Tibial artery (tissue), 4 donors: Measurements from ENCODE around the gene TTC12.

Experiments used
- DNase-seq, 2 donors: peaks; one replicate each; pipeline ENCODE4 v3.0.0-alpha.2; 2019
- H3K27ac ChIP-seq, 2 donors: fragments of 200-600 bp; sonication (generic) in 1 of 2; 1 replicate in 1 of 2; 2 replicates in 1 of 2; pipeline ENCODE4 v1.5.1; 2018 to 2019; ENCODE audit warnings: mild to moderate bottlenecking in 1 of 2
- H3K27me3 ChIP-seq, 2 donors: fragments of 200-600 bp; sonication (generic) in 1 of 2; one replicate each; pipeline versions ENCODE4 v1.5.1 to v1.6.0; 2016 to 2019
- H3K36me3 ChIP-seq, 3 donors: fragments of 200-600 bp; sonication (generic) in 2 of 3; one replicate each; pipeline ENCODE4 v1.5.1; 2016 to 2019; ENCODE audit warnings: mild to moderate bottlenecking in 2 of 3
- H3K4me1 ChIP-seq, 4 donors: fragments of 200-600 bp; sonication (generic) in 2 of 4; 1 replicate in 3 of 4; 2 replicates in 1 of 4; pipeline ENCODE4 v1.5.1; 2016 to 2019
- H3K4me3 ChIP-seq, 2 donors: fragments of 200-600 bp; sonication (generic) in 1 of 2; 1 replicate in 1 of 2; 2 replicates in 1 of 2; pipeline ENCODE4 v1.5.1; 2018 to 2019; ENCODE audit warnings: mild to moderate bottlenecking in 2 of 2
- H3K9me3 ChIP-seq, 3 donors: fragments of 200-600 bp; sonication (generic) in 1 of 3; one replicate each; pipeline ENCODE4 v1.5.1; 2016 to 2019
- intact Hi-C: fragments of 100-400 bp; cut with DNase I; formaldehyde crosslinking; loops from one replicate; pipeline ENCODE4 v1.15.0; 2023; ENCODE audit warnings: low total_unique reads
- TF ChIP-seq, protein P1 (sequence below), 2 experiments: fragments of 200-600 bp in 1 of 2; fragments of 450-650 bp in 1 of 2; IDR thresholded peaks; one replicate each; pipeline ENCODE4 v1.5.1; 2017 to 2019; ENCODE audit warnings: antibody characterized with exemption in 2 of 2, mild to moderate bottlenecking in 1 of 2, moderate library complexity in 1 of 2

Gene TTC12

DNA sequence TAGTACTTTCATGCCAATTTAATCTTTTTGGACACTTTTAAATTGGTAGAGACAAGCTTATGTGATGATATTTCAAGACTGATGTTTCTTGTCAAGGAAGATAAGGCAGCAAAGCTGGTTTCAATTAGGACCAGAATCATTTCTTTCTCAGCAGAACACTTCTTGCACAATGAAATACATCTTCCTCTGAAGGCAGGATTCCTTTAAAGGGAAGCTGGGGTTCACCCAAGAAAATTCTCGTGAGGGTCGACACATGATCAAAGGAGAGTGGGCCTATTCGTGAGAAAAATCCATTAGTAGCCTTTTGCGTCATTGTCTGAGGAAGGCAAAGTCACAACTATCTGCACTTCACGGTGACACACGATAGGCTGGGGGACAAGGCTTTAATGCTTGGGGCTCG lies 17.6 kb downstream of the TTC12 start:
- H3K9me3 ChIP-seq, result peaks cover 0 to 3% (median 0%) of the 10 kb centered on the region in 3 donors
- no peaks in the 10 kb centered on the region for H3K4me1 ChIP-seq
- TF ChIP-seq, protein P1, sequence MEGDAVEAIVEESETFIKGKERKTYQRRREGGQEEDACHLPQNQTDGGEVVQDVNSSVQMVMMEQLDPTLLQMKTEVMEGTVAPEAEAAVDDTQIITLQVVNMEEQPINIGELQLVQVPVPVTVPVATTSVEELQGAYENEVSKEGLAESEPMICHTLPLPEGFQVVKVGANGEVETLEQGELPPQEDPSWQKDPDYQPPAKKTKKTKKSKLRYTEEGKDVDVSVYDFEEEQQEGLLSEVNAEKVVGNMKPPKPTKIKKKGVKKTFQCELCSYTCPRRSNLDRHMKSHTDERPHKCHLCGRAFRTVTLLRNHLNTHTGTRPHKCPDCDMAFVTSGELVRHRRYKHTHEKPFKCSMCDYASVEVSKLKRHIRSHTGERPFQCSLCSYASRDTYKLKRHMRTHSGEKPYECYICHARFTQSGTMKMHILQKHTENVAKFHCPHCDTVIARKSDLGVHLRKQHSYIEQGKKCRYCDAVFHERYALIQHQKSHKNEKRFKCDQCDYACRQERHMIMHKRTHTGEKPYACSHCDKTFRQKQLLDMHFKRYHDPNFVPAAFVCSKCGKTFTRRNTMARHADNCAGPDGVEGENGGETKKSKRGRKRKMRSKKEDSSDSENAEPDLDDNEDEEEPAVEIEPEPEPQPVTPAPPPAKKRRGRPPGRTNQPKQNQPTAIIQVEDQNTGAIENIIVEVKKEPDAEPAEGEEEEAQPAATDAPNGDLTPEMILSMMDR (IDR thresholded peaks at IDR 0.05), result no peak
- H3K36me3 ChIP-seq, result peaks cover 28 to 90% (median 53%) of the 10 kb centered on the region in 3 donors
- no peak overlapping the region for H3K4me3 ChIP-seq
- intact Hi-C loops, result no loop called here
- no peaks in the 10 kb centered on the region for H3K27me3 ChIP-seq
- no peak overlapping the region for H3K27ac ChIP-seq
- no peak for DNase-seq

DNA sequence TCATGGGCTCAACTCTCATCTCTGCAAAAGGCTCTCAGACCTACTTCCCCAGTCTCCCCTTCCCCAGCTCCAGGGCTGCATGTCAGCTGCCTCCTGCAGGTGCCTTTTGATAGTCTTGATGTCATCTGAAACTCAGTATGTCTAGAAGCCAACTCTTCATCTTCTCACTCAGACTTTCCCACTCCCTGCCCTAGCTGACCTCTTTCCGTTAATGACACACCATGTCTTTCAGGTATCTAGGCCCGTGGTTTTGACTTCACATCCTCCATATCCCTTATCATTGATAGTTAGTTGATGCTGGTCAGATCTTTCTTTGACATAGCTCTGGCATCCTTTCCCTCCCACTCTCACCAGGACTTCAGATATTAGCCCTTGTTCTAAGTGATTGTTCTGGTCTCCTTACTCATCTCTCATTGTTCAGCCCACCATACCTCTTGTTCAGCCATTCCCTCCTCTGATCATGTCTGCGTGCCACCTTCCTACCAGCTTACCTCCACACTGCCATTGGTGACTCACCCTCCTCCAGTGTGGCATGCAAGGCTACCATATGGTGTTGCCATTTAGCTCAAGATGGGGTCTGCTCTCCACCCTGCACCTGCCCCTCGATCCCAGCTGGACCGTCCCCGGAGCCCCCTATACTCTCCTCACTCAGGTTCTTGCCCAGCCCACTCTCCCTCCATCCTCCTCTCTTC lies 18.4 kb downstream of the TTC12 start:
- intact Hi-C loops, result no loop called here
- TF ChIP-seq, protein P1 (IDR thresholded peaks at IDR 0.05), result no peak
- Histone ChIP-seq H3K4me1 (no peaks in the 10 kb centered on the region), H3K36me3 (peaks cover 31 to 86% (median 56%) of the 10 kb centered on the region in 3 donors), H3K9me3 (peaks cover 0 to 3% (median 0%) of the 10 kb centered on the region in 3 donors), H3K27me3 (no peaks in the 10 kb centered on the region), H3K4me3 (no peak overlapping the region), H3K27ac (no peak overlapping the region)
- DNase-seq, result no peak

DNA sequence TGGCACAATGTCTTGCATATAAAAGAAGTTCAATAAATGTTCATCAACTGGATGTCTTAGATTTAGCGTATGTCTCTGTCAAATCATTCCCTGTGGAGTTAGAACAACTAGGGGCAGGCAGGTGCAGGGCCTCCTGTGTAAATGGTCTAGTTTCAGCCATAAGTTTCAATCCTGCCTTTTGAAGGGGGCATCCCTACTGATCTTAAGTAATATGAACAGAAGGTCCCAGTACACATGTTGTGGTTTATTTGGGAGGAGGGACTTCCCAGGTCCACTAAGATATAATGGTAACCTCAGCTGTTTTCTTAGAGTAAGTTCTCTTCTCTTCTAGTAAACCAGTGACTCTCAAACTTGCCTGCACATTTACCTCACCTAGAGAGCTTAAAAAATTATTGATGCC lies 19.8 kb downstream of the TTC12 start:
- H3K27me3 ChIP-seq, result no peaks in the 10 kb centered on the region
- intact Hi-C loops, result no loop called here
- H3K9me3 ChIP-seq, result peaks cover 0 to 3% (median 0%) of the 10 kb centered on the region in 3 donors
- no peak overlapping the region for H3K27ac ChIP-seq
- TF ChIP-seq, protein P1 (IDR thresholded peaks at IDR 0.05), result no peak
- no peaks in the 10 kb centered on the region for H3K4me1 ChIP-seq
- no peak overlapping the region for H3K4me3 ChIP-seq
- H3K36me3 ChIP-seq, result peaks cover 36 to 90% (median 58%) of the 10 kb centered on the region in 3 donors
- no peak for DNase-seq

DNA sequence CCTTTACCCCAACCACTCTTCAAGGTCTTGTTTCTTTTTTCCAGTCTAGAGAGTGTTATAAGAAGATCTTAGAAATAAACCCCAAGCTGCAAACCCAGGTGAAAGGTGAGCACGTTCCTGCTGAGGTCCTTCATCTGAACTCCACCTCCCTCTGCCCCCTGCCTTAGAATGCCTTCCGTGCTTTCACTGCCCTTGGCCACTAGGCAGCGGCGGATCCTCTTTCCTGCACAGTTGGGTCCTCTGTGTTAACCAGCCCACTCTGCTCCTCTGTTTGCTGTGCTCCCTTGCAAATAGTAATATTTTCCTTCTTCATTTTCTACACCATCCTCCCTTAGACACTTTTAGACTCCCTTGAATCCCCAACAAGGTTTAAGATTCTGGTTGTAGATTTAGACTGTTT lies 24.3 kb downstream of the TTC12 start:
- H3K9me3 ChIP-seq, result peaks cover 0 to 3% (median 0%) of the 10 kb centered on the region in 3 donors
- no peak overlapping the region for H3K27ac ChIP-seq
- TF ChIP-seq, protein P1 (IDR thresholded peaks at IDR 0.05), result no peak
- intact Hi-C loops, result no loop called here
- no peaks in the 10 kb centered on the region for H3K4me1 ChIP-seq
- H3K4me3 ChIP-seq, result no peak overlapping the region
- H3K36me3 ChIP-seq, result peaks cover 60 to 89% (median 71%) of the 10 kb centered on the region in 3 donors
- no peak for DNase-seq
- H3K27me3 ChIP-seq, result no peaks in the 10 kb centered on the region

DNA sequence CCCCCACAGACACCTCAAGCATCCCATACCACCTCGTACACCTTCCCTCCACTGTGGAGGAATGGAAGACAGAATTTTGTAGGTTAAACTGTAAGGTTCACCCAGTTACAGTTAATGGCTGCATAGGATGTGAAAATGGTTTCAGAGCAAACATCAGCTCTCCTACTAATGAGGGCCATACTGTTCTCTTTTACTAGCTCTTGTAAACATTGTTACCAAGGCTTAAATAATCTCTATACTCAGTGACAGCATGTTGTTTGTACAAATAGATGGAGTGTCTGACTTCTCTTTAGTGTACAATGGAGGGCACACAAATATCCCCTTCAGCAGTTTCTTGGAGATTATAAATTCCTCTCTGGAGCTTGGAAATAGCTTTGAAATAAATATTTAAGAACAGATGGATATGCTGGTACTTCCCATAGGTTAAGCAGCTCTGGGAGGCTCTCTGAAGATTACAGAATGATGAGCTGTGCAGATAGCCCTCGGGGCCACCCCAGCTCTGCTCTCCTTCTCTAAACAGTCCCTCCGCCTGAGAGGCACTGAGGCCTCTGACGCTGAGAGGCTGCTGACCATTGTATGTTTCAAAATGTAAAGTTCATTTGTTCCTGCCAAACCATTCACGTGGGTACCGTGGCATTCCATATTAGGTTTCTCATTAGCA lies 25.7 kb downstream of the TTC12 start:
- Histone ChIP-seq H3K27ac (no peak overlapping the region), H3K36me3 (peaks cover 69 to 89% (median 76%) of the 10 kb centered on the region in 3 donors), H3K27me3 (no peaks in the 10 kb centered on the region), H3K4me3 (no peak overlapping the region), H3K4me1 (no peaks in the 10 kb centered on the region), H3K9me3 (peaks cover 0 to 3% (median 0%) of the 10 kb centered on the region in 3 donors)
- TF ChIP-seq, protein P1 (IDR thresholded peaks at IDR 0.05), result no peak
- no peak for DNase-seq
- intact Hi-C loops, result no loop called here
